SH-SY5Y (cell line): ENCODE results near the gene INPP5B.

Experiments used
- GATA2 ChIP-seq: IDR thresholded peaks from 2 replicates; pipeline ENCODE4 v1.6.1; 2011; ENCODE audit warnings: mild to moderate bottlenecking, low read depth, low read length
- GATA3 ChIP-seq: IDR thresholded peaks from 2 replicates; pipeline ENCODE4 v1.6.1; 2011; ENCODE audit warnings: low read depth, mild to moderate bottlenecking, low read length, moderate library complexity

INPP5B gene

GRCh38 chr1:37946703-37947360, at the start of gene INPP5B:
TSS of gene INPP5B (minus strand) at chr1:37947053. CDS start at chr1:37946308, 745 bp downstream.
- no peak for TF ChIP-seq GATA3
- TF ChIP-seq GATA2: no peak

- TF ChIP-seq GATA3 (no peak), GATA2 (no peak)
Measured at GRCh38 chr1:37995751-37996345, 49.0 kb upstream of the INPP5B start.

GRCh38 chr1:37994886-37995566, 48.2 kb upstream of the INPP5B start:
- TF ChIP-seq GATA3 (no peak), GATA2 (no peak)

GRCh38 chr1:37989361-37989930, 42.6 kb upstream of the INPP5B start:
- TF ChIP-seq GATA2: no peak
- TF ChIP-seq GATA3: no peak

GRCh38 chr1:37987679-37988078, 40.8 kb upstream of the INPP5B start:
- TF ChIP-seq GATA2 (no peak), GATA3 (no peak)

- TF ChIP-seq GATA3 (no peak), GATA2 (no peak)
Measured at GRCh38 chr1:37983546-37983945, 36.7 kb upstream of the INPP5B start.

- TF ChIP-seq GATA2: no peak
- TF ChIP-seq GATA3: no peak
Measured at GRCh38 chr1:37978541-37978940, 31.7 kb upstream of the INPP5B start.

GRCh38 chr1:37974567-37974966, 27.7 kb upstream of the INPP5B start:
- TF ChIP-seq GATA3: no peak
- no peak for TF ChIP-seq GATA2

GRCh38 chr1:37965301-37965700, 18.4 kb upstream of the INPP5B start:
- no peak for TF ChIP-seq GATA3
- TF ChIP-seq GATA2: no peak

- TF ChIP-seq GATA2 (no peak), GATA3 (no peak)
Measured at GRCh38 chr1:37958690-37959089, 11.8 kb upstream of the INPP5B start.

GRCh38 chr1:37955685-37956084, 8.8 kb upstream of the INPP5B start:
- TF ChIP-seq GATA2 (no peak), GATA3 (no peak)

GRCh38 chr1:37954316-37954971, 7.6 kb upstream of the INPP5B start:
- TF ChIP-seq GATA2 (no peak), GATA3 (no peak)

GRCh38 chr1:37952738-37953137, 5.9 kb upstream of the INPP5B start:
- TF ChIP-seq GATA3: no peak

GRCh38 chr1:37951783-37952624, 5.2 kb upstream of the INPP5B start:
- TF ChIP-seq GATA3 (no peak), GATA2 (no peak)

- TF ChIP-seq GATA2 (no peak), GATA3 (no peak)
Measured at GRCh38 chr1:37951041-37951782, 4.4 kb upstream of the INPP5B start.
